Muscle layer of duodenum (tissue), 2 donors: ENCODE measurements around the gene SLC38A3.

Source experiments
- H3K27ac ChIP-seq: one replicate; pipeline ENCODE4 v1.7.0; 2013; ENCODE audit warnings: mild to moderate bottlenecking, low read length
- H3K27me3 ChIP-seq: one replicate; pipeline ENCODE4 v1.7.0; 2013; ENCODE audit warnings: low read depth, mild to moderate bottlenecking, control low read depth, low read length
- H3K36me3 ChIP-seq, 2 donors: one replicate each; pipeline ENCODE4 v1.7.0; 2013; ENCODE audit warnings: low read length in 2 of 2, control low read depth in 1 of 2, mild to moderate bottlenecking in 1 of 2; ENCODE audit not compliant: insufficient read depth in 2 of 2, control insufficient read depth in 1 of 2
- H3K4me1 ChIP-seq, 2 donors: one replicate each; pipeline ENCODE4 v1.7.0; 2013; ENCODE audit warnings: low read length in 2 of 2, mild to moderate bottlenecking in 2 of 2, control low read depth in 1 of 2, moderate library complexity in 1 of 2; ENCODE audit not compliant: insufficient read depth in 2 of 2, control insufficient read depth in 1 of 2
- H3K4me3 ChIP-seq, 2 donors: one replicate each; pipeline ENCODE4 v1.7.0; 2013; ENCODE audit warnings: low read length in 2 of 2, low read depth in 1 of 2, mild to moderate bottlenecking in 1 of 2
- H3K9me3 ChIP-seq, 2 donors: one replicate each; pipeline ENCODE4 v1.7.0; 2013; ENCODE audit warnings: low read length in 2 of 2, control low read depth in 1 of 2, mild to moderate bottlenecking in 1 of 2; ENCODE audit not compliant: control insufficient read depth in 1 of 2
- donor health status: healthy.

SLC38A3 gene

DNA sequence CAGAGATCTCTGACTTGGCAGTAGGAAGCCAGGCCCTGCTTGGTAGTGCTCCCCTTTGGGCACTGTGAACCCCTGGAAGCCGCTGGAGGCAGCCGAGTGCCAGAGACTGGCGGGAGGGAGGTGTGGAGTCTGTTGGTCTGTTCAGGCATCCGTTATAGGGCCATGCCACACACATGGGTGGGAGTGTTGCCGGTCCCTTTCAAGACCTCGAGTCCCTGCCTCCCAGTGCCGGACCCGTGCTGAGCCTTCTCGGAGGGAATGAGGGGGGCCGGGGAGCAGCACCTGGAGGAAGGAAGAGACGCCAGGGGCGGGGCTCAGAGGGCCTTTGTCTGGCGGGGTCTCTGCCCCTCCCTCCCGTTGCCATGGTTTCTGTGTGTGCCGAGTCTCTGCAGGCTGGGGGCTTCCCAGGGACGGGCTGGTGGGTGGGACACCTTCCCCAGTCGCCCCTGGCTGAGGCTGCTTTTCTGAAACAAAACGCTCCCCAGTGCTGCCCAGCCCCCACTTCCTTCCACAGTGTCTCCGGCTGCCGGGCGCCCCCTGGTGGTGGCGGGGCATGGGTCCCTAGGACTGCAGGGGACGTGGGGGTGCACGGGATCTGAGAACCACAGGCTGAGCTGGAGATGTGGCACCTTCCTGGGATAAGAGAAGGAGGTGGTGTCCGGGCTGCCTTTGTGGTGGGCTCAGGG, 40.9 kb downstream of the SLC38A3 start:
- H3K27ac ChIP-seq: peak overlapping the region; percentile 67
- H3K27me3 ChIP-seq: no peaks in the 10 kb centered on the region
- no peaks in the 10 kb centered on the region for H3K9me3 ChIP-seq
- H3K4me3 ChIP-seq: peak overlapping the region; percentile 50 to 59
- peaks cover 36 to 84% of the 10 kb centered on the region in 2 donors for H3K4me1 ChIP-seq
- H3K36me3 ChIP-seq: peaks cover 0 to 5% of the 10 kb centered on the region in 2 donors

DNA sequence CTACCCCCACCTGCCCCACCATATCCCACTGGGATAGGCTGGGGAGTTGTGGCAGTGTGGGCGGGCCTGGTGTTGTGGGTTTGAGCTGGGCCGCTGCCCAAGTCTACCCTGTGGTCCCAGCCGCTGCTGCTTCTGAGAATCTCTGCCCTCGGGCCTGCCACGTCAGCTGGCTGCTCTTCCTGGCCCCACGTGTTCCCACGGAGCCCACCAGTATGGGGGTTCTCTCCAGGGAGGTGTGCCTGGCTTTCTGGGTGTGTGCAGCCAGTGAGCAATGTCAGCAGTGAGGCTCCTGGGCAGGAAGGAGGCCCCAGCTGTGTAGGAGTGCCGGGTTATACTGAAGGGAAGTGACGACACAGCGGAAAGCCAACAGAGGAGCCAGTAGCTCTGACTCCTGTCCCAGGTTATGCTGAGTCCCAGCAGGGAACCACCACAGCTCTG, 41.5 kb downstream of the SLC38A3 start:
- H3K4me1 ChIP-seq: peaks cover 35 to 83% of the 10 kb centered on the region in 2 donors
- no peaks in the 10 kb centered on the region for H3K27me3 ChIP-seq
- peak overlapping the region; percentile 50 to 59 for H3K4me3 ChIP-seq
- no peaks in the 10 kb centered on the region for H3K9me3 ChIP-seq
- peak overlapping the region; percentile 62 for H3K27ac ChIP-seq
- H3K36me3 ChIP-seq: peaks cover 0 to 9% of the 10 kb centered on the region in 2 donors

DNA sequence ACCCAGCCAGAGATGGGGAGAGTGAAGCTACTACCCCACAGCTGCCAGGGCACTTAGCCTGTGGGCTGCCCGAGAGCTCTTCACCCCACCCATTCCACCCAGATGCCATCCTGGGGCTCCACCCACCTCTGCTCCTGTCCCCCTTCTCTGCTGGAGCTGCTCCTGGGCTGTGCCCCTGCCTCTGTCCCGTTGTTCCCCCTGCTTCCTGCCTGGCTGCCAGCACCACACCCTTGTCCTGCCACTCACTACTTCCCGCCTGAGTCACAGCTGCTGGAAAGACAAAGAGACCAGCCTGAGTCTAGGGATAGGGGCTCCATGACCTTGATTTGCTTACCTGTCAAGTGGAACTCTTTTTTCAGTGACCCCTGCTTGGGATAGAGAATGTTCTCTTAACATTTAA, 43.3 kb downstream of the SLC38A3 start:
- H3K9me3 ChIP-seq: no peaks in the 10 kb centered on the region
- H3K4me3 ChIP-seq: no peak overlapping the region
- peaks cover 20 to 72% of the 10 kb centered on the region in 2 donors for H3K4me1 ChIP-seq
- peak overlapping the region; percentile 62 for H3K27ac ChIP-seq
- peaks cover 5 to 25% of the 10 kb centered on the region in 2 donors for H3K36me3 ChIP-seq
- no peaks in the 10 kb centered on the region for H3K27me3 ChIP-seq

DNA sequence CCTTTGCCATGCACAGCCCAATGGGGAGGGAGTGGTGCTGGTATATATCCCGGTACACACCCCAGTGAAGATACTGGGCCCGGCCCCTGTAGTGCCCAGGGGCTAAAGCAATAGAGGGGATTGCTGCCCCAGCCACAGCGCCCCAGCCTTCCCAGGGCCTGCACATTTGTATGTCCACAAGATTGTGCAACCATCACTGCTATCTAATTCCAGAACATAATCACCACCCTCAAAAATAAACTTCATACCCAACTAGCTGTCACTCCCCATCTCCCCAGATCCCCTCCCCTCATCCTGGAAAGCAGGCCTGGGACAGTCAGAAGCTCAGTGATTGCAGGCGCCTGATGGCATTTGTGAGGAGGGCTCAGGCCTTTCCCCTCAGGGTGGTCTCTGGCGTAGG, 44.4 kb downstream of the SLC38A3 start:
- Histone ChIP-seq H3K9me3 (no peaks in the 10 kb centered on the region), H3K27ac (peak overlapping the region; percentile 62), H3K4me3 (no peak overlapping the region), H3K27me3 (no peaks in the 10 kb centered on the region), H3K36me3 (peaks cover 13 to 31% of the 10 kb centered on the region in 2 donors), H3K4me1 (peaks cover 20 to 69% of the 10 kb centered on the region in 2 donors)

DNA sequence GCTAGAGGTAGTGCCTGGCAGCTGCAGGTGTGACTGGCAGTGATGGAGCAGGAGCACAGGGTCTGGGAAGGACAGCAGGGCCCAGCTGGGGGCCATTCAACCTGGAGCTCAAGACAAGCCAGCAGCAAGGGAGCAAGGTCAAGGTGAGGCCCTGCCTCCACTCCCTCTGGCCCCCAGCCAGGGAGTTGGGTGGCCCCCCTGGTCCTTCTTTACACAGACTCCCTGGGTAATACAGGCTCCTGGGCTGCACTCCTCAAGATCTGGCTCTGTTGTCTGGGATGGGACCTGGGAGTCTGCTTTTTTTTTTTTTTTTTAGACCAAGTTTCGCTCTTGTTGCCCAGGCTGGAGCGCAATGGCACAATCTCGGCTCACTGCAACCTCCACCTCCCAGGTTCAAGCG, 45.4 kb downstream of the SLC38A3 start:
- Histone ChIP-seq H3K36me3 (peaks cover 14 to 42% of the 10 kb centered on the region in 2 donors), H3K27me3 (no peaks in the 10 kb centered on the region), H3K4me3 (no peak overlapping the region), H3K27ac (no peak overlapping the region), H3K4me1 (peaks cover 16 to 59% of the 10 kb centered on the region in 2 donors), H3K9me3 (no peaks in the 10 kb centered on the region)

DNA sequence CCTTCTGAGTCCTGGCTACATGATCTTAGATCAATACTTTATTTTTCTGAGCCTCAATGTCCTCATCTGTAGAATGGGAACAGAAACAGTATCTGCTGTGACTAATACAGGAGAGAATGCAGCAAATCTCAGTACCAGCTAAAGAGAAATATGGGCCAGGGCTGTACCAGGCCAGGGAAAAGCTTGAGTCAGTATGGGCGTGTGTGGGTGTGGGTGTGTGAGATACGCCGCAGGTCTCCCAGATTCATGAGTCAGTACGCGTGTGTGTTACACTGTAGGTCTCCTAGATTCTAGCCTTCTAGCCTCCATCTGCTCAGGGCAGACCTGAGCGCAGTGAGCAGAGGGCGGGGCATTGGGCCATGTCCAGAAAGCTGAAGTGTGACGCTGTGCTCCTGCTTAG, 46.1 kb downstream of the SLC38A3 start:
- H3K27me3 ChIP-seq: no peaks in the 10 kb centered on the region
- peaks cover 15 to 44% of the 10 kb centered on the region in 2 donors for H3K36me3 ChIP-seq
- no peak overlapping the region for H3K4me3 ChIP-seq
- no peaks in the 10 kb centered on the region for H3K9me3 ChIP-seq
- H3K27ac ChIP-seq: peak overlapping the region; percentile 16
- peaks cover 12 to 54% of the 10 kb centered on the region in 2 donors for H3K4me1 ChIP-seq

DNA sequence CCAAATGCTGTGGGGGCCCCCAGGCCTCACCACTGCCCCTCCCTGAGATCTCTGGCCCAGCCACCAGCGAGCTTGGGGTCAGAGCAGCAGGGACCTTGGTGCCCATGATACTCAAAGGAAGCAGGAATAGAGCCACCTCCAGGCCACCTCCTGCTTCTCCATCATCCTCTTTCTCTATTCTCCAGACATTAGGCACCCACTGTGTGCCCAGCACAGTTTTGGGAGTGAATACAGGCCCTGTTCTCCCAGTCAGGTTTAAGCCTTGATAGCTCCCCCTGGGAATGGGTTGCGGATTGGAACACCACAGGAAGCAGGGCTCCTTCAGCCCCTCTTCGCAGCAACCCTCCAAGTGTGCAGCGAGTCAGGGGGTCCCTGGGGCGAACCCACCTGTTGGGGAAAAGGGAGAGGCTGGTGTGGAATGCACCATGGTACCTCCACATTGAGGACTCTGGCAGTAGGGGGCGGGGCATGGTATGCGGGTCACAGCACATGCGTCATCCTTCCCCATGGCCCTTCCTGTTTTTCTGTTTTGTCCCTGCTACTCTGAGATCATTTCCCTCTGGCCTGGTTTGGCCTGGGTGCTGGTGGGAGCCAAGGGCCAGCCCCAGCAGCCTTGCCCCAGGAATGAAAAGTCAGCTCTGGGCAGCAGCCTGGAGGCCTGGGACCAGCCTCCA, 49.6 kb downstream of the SLC38A3 start:
- no peak overlapping the region for H3K4me3 ChIP-seq
- H3K4me1 ChIP-seq: peaks cover 3 to 22% of the 10 kb centered on the region in 2 donors
- H3K36me3 ChIP-seq: peaks cover 33 to 69% of the 10 kb centered on the region in 2 donors
- H3K27ac ChIP-seq: peak overlapping the region; percentile 85
- no peaks in the 10 kb centered on the region for H3K9me3 ChIP-seq
- no peaks in the 10 kb centered on the region for H3K27me3 ChIP-seq

DNA sequence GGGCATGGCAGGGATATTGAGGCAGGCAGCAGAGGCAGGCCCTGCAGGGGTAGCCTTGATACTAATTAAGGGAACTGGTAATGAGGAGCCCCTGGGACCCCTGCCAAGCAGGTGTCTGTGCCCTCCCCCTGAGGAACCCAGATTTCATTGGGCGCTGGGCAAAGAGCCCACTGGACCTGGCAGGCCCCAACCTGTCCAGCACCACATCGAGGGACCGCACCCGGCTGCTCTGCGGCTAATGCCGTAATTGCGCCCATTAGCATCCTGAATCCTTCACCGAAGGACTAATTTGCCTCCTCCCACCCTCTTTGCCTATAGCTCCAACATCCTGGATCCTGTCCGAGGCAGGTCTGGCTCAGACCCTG, 50.2 kb downstream of the SLC38A3 start:
- H3K4me3 ChIP-seq: no peak overlapping the region
- H3K36me3 ChIP-seq: peaks cover 33 to 69% of the 10 kb centered on the region in 2 donors
- no peaks in the 10 kb centered on the region for H3K9me3 ChIP-seq
- peaks cover 3 to 18% of the 10 kb centered on the region in 2 donors for H3K4me1 ChIP-seq
- no peaks in the 10 kb centered on the region for H3K27me3 ChIP-seq
- peak overlapping the region; percentile 85 for H3K27ac ChIP-seq

DNA sequence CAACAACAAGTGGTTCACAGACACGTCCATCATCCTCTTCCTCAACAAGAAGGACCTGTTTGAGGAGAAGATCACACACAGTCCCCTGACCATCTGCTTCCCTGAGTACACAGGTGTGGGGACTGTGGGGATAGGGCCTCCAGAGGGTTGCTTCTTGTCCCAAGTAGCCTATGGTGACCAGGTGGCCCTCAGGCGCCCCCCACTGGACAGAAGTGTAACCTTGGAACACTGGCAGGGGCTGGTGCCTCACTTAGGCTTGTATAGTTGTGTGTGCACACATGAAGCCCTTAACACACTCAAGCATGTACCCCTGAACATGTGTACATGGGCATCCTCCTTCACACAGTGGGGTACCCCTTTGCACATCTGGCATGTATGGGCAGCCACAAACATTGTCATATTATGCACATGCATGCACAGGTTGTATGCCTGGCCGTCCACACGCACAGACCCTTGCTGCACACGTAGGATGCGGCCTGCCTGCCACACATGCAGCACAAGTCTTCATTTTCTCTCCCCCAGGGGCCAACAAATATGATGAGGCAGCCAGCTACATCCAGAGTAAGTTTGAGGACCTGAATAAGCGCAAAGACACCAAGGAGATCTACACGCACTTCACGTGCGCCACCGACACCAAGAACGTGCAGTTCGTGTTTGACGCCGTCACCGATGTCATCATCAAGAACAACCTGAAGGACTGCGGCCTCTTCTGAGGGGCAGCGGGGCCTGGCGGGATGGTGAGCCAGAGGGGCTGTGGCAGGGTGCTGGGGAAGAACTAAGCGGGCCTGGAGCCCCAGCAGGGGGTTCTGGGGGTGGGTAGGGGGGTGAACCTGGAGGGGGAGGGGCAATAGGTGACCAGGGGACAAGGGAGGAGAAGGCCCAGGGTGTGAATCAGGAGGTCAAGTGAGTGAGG, 52.2 kb downstream of the SLC38A3 start:
- Histone ChIP-seq H3K4me1 (peaks cover 6 to 19% of the 10 kb centered on the region in 2 donors), H3K9me3 (no peaks in the 10 kb centered on the region), H3K36me3 (peaks cover 29 to 58% of the 10 kb centered on the region in 2 donors), H3K4me3 (no peak overlapping the region), H3K27me3 (no peaks in the 10 kb centered on the region), H3K27ac (no peak overlapping the region)

DNA sequence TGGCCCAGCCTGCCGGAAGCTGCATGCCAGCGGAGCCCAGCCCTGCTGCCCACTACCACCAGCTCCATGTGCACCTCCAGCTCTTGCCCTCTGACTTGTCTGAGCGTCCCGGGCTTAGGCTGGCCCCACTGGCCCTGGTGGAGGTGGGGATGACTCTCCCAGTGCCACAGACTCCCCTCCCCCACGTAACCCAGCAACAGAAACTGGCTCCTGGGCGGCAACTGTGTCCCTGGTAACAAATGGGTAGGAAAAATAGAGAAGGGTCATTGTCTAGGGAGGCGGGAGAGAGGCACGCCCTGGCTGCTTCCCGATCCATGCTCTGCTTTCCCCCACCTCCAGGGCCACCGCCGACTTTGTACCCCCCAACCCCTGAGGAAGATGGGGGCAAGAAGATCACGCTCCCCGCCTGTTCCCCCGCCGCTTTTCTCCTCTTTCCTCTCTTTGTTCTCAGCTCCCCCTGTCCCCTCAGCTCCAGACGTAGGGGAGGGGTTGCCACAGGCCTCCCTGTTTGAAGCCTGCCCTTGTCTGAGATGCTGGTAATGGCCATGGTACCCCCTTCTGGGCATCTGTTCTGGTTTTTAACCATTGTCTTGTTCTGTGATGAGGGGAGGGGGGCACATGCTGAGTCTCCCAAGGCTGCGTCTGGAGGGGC, 53.1 kb downstream of the SLC38A3 start:
- Histone ChIP-seq H3K27ac (no peak overlapping the region), H3K4me1 (peaks cover 6 to 19% of the 10 kb centered on the region in 2 donors), H3K27me3 (no peaks in the 10 kb centered on the region), H3K9me3 (no peaks in the 10 kb centered on the region), H3K36me3 (peaks cover 28 to 49% of the 10 kb centered on the region in 2 donors), H3K4me3 (no peak overlapping the region)
